ENCODE results near the gene CYB561. TPM values are rescaled to one million over a fixed set of nuclear protein-coding genes. Genes with fewer than 3 reads are reported as not detected.

CYB561 gene
- total and polyA plus RNA-seq, 4 donors, result 7.1 to 31.6 (median 15.4) TPM

DNA sequence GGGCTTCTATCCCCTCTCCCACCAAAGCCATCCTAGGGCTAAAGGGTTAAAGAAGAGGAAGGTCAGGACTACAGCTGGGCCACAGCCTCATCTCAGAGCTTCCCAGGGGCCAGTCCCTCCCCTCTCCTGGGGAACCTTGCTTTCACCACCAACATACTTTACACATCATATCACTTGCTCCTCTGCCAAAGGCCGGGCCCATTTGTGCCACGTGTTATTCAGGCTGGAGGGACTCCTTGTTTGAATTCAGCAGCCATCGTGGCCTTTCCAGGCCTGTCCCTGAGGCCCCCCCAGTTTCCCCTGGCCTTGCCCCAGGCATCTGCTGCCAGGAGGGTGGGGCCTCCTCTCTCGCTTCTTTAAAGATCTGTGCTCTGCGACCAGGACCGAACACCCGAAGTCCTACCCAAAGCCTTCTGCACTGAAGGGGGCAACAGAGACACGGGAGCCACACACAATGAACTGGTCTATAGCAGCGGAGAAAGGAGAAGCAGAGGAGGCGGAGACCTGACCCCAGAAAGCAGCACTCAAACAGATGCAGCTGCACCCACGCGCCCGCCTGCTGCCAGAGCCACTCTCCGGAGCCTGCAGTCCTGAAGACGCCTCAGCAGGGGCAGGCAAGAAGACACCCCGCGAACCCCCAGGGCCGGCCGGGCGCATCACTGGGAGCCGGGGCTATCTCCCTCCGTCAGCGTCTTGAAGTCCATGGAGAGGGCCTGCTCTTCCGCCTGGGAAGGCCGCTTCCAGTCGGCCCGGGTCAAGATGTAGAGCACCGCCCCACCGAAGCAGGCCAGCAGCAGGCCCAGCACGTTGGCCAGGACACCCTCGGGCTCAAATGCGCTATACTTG is 12.1 kb downstream of the CYB561 start:
- intact Hi-C loops (cut with DNase I), result no loop called here
- no peaks in the 10 kb centered on the region for H3K9me3 ChIP-seq (ENCODE audit: control insufficient read depth, low read length)
- H3K4me1 ChIP-seq (ENCODE audit: control insufficient read depth in 1 of 2, insufficient read depth in 2 of 2, low read length in 2 of 2), result peaks cover 0 to 1% of the 10 kb centered on the region in 2 donors
- no peak overlapping the region for H3K27ac ChIP-seq (ENCODE audit: low read depth in 1 of 2, low read length in 2 of 2)
- 47 to 58% methylated on average over 31 to 32 of the region's 32 CpGs for WGBS, 2 donors
- H3K36me3 ChIP-seq (ENCODE audit: control insufficient read depth in 1 of 2, insufficient read depth in 2 of 2, low read length in 1 of 2), result no peaks in the 10 kb centered on the region
- DNase-seq (peak; percentile 88 to 90), ATAC-seq (ENCODE audit: low FRiP score) (peak; percentile 82)
- H3K4me3 ChIP-seq (ENCODE audit: low read length in 2 of 2), result no peak overlapping the region
- H3K27me3 ChIP-seq (ENCODE audit: control insufficient read depth in 1 of 2, insufficient read depth in 2 of 2, low read length in 1 of 2), result no peaks in the 10 kb centered on the region

DNA sequence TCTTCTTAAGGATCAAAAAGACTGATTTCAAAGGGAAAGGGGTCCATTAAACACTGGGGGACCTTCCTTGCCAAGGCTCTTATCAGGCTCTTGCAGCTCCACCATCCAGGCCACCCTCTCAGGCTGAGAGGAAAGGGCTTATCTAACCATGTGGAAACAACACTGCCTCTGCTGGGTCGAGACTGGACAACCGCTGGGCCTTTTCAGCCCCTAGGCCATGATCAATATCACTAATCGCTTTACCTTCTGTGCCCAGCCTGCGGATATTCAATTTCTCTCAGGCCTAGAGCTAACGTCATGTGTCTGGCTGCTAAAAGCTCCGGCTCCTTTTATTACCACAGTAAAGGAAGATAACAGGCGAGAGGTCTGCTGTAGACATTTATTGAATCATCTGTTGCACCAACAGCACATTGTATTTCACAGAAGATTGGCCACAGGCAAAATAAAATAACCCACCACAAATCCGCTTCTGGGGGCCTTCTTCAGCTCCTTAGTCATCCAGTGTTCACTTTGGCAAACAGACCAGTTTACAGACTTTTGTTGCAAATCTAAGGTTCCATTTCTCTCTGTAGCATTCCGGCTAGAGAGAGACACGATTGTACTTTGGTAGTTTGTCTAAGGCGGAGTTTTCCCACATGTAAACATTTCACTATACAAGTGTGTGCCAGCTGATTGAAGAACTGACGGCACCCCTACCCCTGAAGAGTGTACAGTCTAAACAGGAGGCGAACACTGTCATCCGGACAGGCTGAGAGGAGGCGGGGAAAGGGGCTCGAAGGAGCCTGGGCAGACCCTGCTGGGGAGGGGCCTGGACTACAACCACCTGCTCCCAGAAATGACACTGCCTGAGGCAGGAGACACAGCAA is 13.9 kb downstream of the CYB561 start:
- 59 to 71% methylated on average over 16 of the region's 16 CpGs for WGBS, 2 donors

DNA sequence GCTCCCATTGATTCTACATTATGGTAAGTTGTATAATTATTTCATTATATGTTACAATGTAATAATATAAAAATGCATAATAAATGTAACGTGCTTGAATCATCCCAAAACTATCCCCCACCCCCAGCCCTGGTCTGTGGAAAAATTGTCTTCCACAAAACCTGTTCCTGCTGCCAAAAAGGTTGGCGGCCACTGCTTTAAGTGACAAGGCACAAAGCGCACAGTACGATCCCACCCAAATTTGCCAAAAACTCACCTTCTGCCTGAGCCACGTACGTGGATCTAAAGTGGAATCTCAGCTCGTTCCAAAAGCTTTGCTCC is 14.5 kb downstream of the CYB561 start:
- no peak for ATAC-seq (ENCODE audit: low FRiP score)
- H3K27ac ChIP-seq (ENCODE audit: low read depth in 1 of 2, low read length in 2 of 2), result no peak overlapping the region
- no peaks in the 10 kb centered on the region for H3K9me3 ChIP-seq (ENCODE audit: control insufficient read depth, low read length)
- no peaks in the 10 kb centered on the region for H3K27me3 ChIP-seq (ENCODE audit: control insufficient read depth in 1 of 2, insufficient read depth in 2 of 2, low read length in 1 of 2)
- H3K36me3 ChIP-seq (ENCODE audit: control insufficient read depth in 1 of 2, insufficient read depth in 2 of 2, low read length in 1 of 2), result no peaks in the 10 kb centered on the region
- WGBS, 2 donors, result 88 to 90% methylated on average over 7 of the region's 7 CpGs
- intact Hi-C loops (cut with DNase I), result no loop called here
- H3K4me1 ChIP-seq (ENCODE audit: control insufficient read depth in 1 of 2, insufficient read depth in 2 of 2, low read length in 2 of 2), result peaks cover 0 to 1% of the 10 kb centered on the region in 2 donors
- H3K4me3 ChIP-seq (ENCODE audit: low read length in 2 of 2), result no peak overlapping the region
- DNase-seq, result peak in 1 of 2 donors; percentile 30

More for the DNA sequence above, 13.9 kb downstream of the CYB561 start:
- Histone ChIP-seq H3K4me1 (ENCODE audit: control insufficient read depth in 1 of 2, insufficient read depth in 2 of 2, low read length in 2 of 2) (peaks cover 0 to 1% of the 10 kb centered on the region in 2 donors), H3K27me3 (ENCODE audit: control insufficient read depth in 1 of 2, insufficient read depth in 2 of 2, low read length in 1 of 2) (no peaks in the 10 kb centered on the region), H3K4me3 (ENCODE audit: low read length in 2 of 2) (no peak overlapping the region), H3K36me3 (ENCODE audit: control insufficient read depth in 1 of 2, insufficient read depth in 2 of 2, low read length in 1 of 2) (no peaks in the 10 kb centered on the region), H3K27ac (ENCODE audit: low read depth in 1 of 2, low read length in 2 of 2) (no peak overlapping the region), H3K9me3 (ENCODE audit: control insufficient read depth, low read length) (no peaks in the 10 kb centered on the region)
- no peak for ATAC-seq (ENCODE audit: low FRiP score)
- peak in 1 of 2 donors; percentile 36 for DNase-seq
- intact Hi-C loops (cut with DNase I), result no loop called here

DNA sequence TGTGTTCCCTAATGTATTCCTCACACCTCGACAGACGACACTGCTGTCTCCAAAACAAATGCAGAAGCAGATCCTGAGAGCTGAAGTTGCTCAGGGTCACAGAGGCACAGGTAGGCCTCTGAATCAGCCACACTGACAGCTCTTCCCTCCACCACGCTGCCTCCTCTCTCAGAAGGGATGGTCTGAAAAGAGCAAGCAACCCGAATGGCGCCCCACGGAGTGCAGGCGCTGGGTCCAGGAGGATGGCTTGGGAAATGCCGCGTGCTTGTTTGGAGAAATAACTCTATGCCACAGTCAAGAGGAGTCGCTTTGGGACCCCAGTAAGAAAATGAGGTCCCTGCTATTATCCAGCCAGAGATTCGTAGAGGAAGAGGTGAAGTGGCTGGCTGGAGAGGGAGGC is 15.9 kb downstream of the CYB561 start:
- Histone ChIP-seq H3K4me3 (ENCODE audit: low read length in 2 of 2) (no peak overlapping the region), H3K27me3 (ENCODE audit: control insufficient read depth in 1 of 2, insufficient read depth in 2 of 2, low read length in 1 of 2) (no peaks in the 10 kb centered on the region), H3K4me1 (ENCODE audit: control insufficient read depth in 1 of 2, insufficient read depth in 2 of 2, low read length in 2 of 2) (peaks cover 0 to 1% of the 10 kb centered on the region in 2 donors), H3K27ac (ENCODE audit: low read depth in 1 of 2, low read length in 2 of 2) (no peak overlapping the region), H3K36me3 (ENCODE audit: control insufficient read depth in 1 of 2, insufficient read depth in 2 of 2, low read length in 1 of 2) (no peaks in the 10 kb centered on the region), H3K9me3 (ENCODE audit: control insufficient read depth, low read length) (no peaks in the 10 kb centered on the region)
- ATAC-seq (ENCODE audit: low FRiP score) (no peak), DNase-seq (peak in 1 of 2 donors; percentile 17)
- WGBS, 2 donors, result 77 to 85% methylated on average over 11 of the region's 11 CpGs
- intact Hi-C loops (cut with DNase I), result no loop called here

DNA sequence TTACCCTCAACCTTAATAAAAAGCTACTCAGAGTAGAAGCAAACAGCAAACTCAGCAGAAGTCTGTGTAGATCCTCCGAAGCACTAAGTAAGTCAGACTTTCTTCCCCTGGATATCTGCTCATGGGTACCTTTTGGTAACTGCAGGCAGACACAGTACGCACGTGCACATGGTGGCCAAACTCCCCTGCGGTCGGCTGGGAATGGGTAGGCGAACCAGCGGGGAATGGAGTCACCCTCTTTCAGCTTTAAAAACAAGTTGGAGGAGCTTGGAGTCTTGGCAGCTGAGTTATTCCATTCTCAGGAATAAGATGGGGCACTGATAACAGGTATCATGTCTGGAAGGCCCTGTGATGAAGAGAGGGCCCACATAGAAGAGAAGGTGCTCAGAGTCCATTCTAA is 16.3 kb downstream of the CYB561 start:
- H3K4me3 ChIP-seq (ENCODE audit: low read length in 2 of 2), result no peak overlapping the region
- intact Hi-C loops (cut with DNase I), result no loop called here
- H3K36me3 ChIP-seq (ENCODE audit: control insufficient read depth in 1 of 2, insufficient read depth in 2 of 2, low read length in 1 of 2), result no peaks in the 10 kb centered on the region
- 87 to 88% methylated on average over 7 of the region's 7 CpGs for WGBS, 2 donors
- no peak overlapping the region for H3K27ac ChIP-seq (ENCODE audit: low read depth in 1 of 2, low read length in 2 of 2)
- DNase-seq (no peak), ATAC-seq (ENCODE audit: low FRiP score) (no peak)
- peaks cover 0 to 1% of the 10 kb centered on the region in 2 donors for H3K4me1 ChIP-seq (ENCODE audit: control insufficient read depth in 1 of 2, insufficient read depth in 2 of 2, low read length in 2 of 2)
- no peaks in the 10 kb centered on the region for H3K9me3 ChIP-seq (ENCODE audit: control insufficient read depth, low read length)
- no peaks in the 10 kb centered on the region for H3K27me3 ChIP-seq (ENCODE audit: control insufficient read depth in 1 of 2, insufficient read depth in 2 of 2, low read length in 1 of 2)

DNA sequence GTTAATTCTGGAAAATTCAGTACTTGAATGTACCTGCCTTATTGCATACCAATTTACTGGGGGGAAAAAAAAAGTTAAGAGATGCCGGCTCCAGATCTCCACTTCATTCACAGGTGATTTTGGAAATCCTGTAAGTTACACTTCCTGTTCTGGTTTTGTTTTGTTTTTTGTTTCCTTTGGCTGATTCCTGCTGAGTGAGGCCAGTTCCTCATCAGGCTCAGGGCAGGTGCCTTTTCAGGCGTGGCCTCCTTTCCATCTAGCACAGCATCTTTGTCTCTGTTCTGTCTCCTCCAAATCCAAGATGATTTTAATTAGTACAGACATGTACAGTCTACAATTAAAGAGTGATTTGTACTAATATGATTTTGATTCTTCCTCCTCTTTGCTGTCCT is 19.2 kb downstream of the CYB561 start:
- intact Hi-C loops (cut with DNase I), result loop anchor here in 1 of 2 donors (2.0 kb wide), 1 partner anchor 52 kb away; no protein-coding TSS in a partner anchor
- Histone ChIP-seq H3K4me3 (ENCODE audit: low read length in 2 of 2) (no peak overlapping the region), H3K27ac (ENCODE audit: low read depth in 1 of 2, low read length in 2 of 2) (no peak overlapping the region), H3K36me3 (ENCODE audit: control insufficient read depth in 1 of 2, insufficient read depth in 2 of 2, low read length in 1 of 2) (no peaks in the 10 kb centered on the region), H3K27me3 (ENCODE audit: control insufficient read depth in 1 of 2, insufficient read depth in 2 of 2, low read length in 1 of 2) (no peaks in the 10 kb centered on the region), H3K4me1 (ENCODE audit: control insufficient read depth in 1 of 2, insufficient read depth in 2 of 2, low read length in 2 of 2) (no peaks in the 10 kb centered on the region), H3K9me3 (ENCODE audit: control insufficient read depth, low read length) (no peaks in the 10 kb centered on the region)
- ATAC-seq (ENCODE audit: low FRiP score), result no peak
- WGBS, 2 donors, result 67 to 75% methylated on average over 2 of the region's 2 CpGs
- DNase-seq, result no peak

DNA sequence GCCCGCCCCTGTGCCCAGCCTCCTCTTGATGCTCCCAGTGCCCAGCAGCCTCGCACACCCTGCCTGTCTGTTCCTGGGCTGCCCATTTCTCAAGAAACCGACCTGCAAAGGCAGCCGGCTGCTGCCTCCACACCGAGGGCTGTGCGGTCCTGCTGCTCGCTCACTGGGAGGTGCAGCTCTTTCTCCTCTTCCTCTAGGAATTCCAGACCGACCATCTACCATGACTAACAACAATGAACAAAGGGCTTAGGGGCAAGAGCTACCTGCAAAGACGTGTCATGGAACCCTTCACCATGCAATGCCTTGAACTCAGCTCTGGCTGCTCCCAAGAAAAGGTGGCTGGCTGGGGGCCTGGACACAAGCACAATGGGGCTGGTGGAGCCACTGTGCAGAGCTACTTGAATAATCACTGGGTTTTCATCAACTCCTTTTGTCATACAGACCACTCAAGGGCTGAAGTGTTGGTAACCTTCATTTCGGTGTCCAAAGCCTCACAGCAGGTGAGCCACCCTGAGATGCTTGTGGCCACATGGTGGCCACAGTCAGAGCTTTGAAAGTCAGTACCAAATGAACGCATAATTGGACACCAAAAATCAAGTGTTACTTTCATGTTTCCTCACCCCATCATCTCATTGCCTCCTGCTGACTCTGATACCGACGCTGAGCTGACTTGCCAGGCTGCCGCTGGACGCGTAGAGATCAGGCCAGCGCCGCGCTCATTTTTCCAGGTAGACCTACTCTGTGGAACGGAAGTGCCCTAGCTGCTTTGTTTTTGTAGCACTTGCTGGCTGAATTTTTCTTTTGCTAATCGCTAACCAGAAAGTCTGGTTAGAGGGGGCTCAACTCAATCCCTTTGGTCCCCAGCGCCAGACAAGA is 19.8 kb downstream of the CYB561 start:
- WGBS, 2 donors, result 86 to 87% methylated on average over 22 of the region's 22 CpGs
- ATAC-seq (ENCODE audit: low FRiP score) (no peak), DNase-seq (no peak)
- H3K9me3 ChIP-seq (ENCODE audit: control insufficient read depth, low read length), result no peaks in the 10 kb centered on the region
- H3K36me3 ChIP-seq (ENCODE audit: control insufficient read depth in 1 of 2, insufficient read depth in 2 of 2, low read length in 1 of 2), result no peaks in the 10 kb centered on the region
- no peaks in the 10 kb centered on the region for H3K27me3 ChIP-seq (ENCODE audit: control insufficient read depth in 1 of 2, insufficient read depth in 2 of 2, low read length in 1 of 2)
- intact Hi-C loops (cut with DNase I), result loop anchor here in 1 of 2 donors (2.0 kb wide), 1 partner anchor 53 kb away; no protein-coding TSS in a partner anchor
- no peak overlapping the region for H3K27ac ChIP-seq (ENCODE audit: low read depth in 1 of 2, low read length in 2 of 2)
- H3K4me3 ChIP-seq (ENCODE audit: low read length in 2 of 2), result no peak overlapping the region
- no peaks in the 10 kb centered on the region for H3K4me1 ChIP-seq (ENCODE audit: control insufficient read depth in 1 of 2, insufficient read depth in 2 of 2, low read length in 2 of 2)

DNA sequence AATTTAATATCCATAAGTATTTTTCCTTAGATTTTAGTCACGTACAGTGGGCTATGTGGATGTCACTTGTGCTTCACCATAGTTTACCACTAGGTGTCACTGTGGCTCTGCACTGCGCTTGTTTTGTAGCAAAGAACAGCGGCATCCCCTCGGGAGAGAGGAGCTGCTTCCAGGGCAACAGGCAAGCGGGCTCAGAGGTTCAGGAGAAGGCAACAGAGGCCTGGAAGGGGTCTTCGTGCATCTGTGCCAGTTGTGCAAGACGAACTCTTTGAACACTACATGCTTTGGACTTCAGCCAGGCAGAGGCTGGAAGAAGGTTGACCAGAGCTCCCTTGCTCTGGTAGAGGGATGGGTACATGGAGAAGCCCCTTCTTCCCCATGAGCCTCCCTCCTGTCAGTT is 20.6 kb downstream of the CYB561 start:
- Histone ChIP-seq H3K36me3 (ENCODE audit: control insufficient read depth in 1 of 2, insufficient read depth in 2 of 2, low read length in 1 of 2) (no peaks in the 10 kb centered on the region), H3K27me3 (ENCODE audit: control insufficient read depth in 1 of 2, insufficient read depth in 2 of 2, low read length in 1 of 2) (no peaks in the 10 kb centered on the region), H3K27ac (ENCODE audit: low read depth in 1 of 2, low read length in 2 of 2) (no peak overlapping the region), H3K4me3 (ENCODE audit: low read length in 2 of 2) (no peak overlapping the region), H3K4me1 (ENCODE audit: control insufficient read depth in 1 of 2, insufficient read depth in 2 of 2, low read length in 2 of 2) (no peaks in the 10 kb centered on the region), H3K9me3 (ENCODE audit: control insufficient read depth, low read length) (no peaks in the 10 kb centered on the region)
- intact Hi-C loops (cut with DNase I), result loop anchor here (1.0 to 2.0 kb wide), 3 partner anchors 53 to 189 kb away; no protein-coding TSS in a partner anchor
- WGBS, 2 donors, result 0 to 1% methylated on average over 7 of the region's 7 CpGs
- DNase-seq (peak; percentile 77 to 84), ATAC-seq (ENCODE audit: low FRiP score) (peak; percentile 89)

Data from aorta (tissue), 5 donors.